Measurements from ENCODE around the gene TXNDC2. TPM values are rescaled to one million over a fixed set of nuclear protein-coding genes. Genes with fewer than 3 reads are reported as not detected.

TXNDC2 gene
- total and polyA plus RNA-seq, 9 of the 15 experiments (the other 6 are each of a cell fraction or from before 2014, with no cell fraction given) = 1.2 to 4.9 (median 2.3) TPM

DNA sequence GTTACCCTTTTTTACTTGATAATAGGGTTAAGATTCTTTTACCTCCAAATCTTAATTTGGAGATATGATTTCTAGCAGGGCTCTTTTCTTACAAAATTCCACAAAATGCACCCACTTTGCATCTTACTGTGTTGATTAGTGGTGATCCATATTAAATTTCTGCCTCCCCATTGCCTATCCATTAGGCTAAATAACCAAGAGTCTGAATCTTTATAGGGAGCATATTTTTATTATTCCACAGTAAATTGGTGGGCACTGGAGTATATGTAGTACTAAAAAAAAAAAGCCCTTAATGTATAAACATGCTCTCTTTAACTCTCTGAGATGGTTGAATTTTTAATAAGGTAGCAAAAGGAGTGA is 8.1 kb upstream of the TXNDC2 start (continued):
- TF ChIP-seq, protein P1, sequence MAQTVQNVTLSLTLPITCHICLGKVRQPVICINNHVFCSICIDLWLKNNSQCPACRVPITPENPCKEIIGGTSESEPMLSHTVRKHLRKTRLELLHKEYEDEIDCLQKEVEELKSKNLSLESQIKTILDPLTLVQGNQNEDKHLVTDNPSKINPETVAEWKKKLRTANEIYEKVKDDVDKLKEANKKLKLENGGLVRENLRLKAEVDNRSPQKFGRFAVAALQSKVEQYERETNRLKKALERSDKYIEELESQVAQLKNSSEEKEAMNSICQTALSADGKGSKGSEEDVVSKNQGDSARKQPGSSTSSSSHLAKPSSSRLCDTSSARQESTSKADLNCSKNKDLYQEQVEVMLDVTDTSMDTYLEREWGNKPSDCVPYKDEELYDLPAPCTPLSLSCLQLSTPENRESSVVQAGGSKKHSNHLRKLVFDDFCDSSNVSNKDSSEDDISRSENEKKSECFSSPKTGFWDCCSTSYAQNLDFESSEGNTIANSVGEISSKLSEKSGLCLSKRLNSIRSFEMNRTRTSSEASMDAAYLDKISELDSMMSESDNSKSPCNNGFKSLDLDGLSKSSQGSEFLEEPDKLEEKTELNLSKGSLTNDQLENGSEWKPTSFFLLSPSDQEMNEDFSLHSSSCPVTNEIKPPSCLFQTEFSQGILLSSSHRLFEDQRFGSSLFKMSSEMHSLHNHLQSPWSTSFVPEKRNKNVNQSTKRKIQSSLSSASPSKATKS (CRISPR knock-in tag; IDR thresholded peaks at IDR 0.05) = 0 out of 2 replicates have a peak, but pooled peaks have one; percentile 40
- no peak for TF ChIP-seq ZFX (CRISPR knock-in tag; IDR thresholded peaks at IDR 0.05)

DNA sequence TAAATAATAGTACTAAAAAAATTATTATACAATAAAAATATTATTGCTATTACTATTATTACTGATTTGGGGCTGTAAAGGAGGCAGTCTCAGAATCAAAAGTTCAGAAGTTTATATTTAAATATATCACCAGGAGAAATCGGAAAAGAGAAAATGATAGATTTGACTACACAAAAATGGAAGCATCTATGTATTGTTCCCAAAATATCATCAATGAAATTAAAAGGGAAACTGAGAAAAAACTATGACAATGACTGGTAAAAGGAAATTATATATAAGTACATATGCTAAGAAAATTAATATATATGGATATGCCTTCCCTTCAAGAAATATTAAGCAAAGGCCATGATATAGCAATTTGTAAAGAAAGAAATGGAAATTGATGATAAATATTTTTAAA is 7.7 kb upstream of the TXNDC2 start:
- Histone ChIP-seq H3K9ac (ENCODE audit: insufficient read depth in 1 of 2, low read depth in 2 of 2, low read length in 2 of 2) (peak overlapping the region in 1 of 2 experiments; percentile 87; a peak in 1 of 4 replicates), H3K79me2 (ENCODE audit: control insufficient read depth, insufficient read depth, low read length) (peaks cover 10% of the 10 kb centered on the region; the same call in 2 of the 3 replicates), H3K9me1 (ENCODE audit: control insufficient read depth, insufficient read depth, low read length) (no peaks in the 10 kb centered on the region), H3K4me1 (replicated peaks in 1 of 2; ENCODE audit: control insufficient read depth in 2 of 2, insufficient read depth in 2 of 2, low read length in 2 of 2) (peaks cover 20 to 57% of the 10 kb centered on the region in 2 experiments), H3K27ac (ENCODE audit: extremely low read depth, low read depth, low read length) (peak overlapping the region; percentile 97; the same call in 2 of the 3 replicates), H2AFZ (ENCODE audit: low read depth, low read length) (0 out of 2 replicates have a peak overlapping the region, but pooled peaks have one; percentile 90), H3K4me2 (ENCODE audit: insufficient read depth, low read length) (no peak overlapping the region), H3K27me3 (ENCODE audit: control insufficient read depth in 2 of 2, insufficient read depth in 2 of 2, low read length in 2 of 2) (no peaks in the 10 kb centered on the region), H3K4me3 (no peak overlapping the region), H4K20me1 (replicated peaks; ENCODE audit: control insufficient read depth, insufficient read depth, low read length) (no peaks in the 10 kb centered on the region), H3K36me3 (ENCODE audit: control insufficient read depth, insufficient read depth, low read length) (no peaks in the 10 kb centered on the region), H3K9me3 (replicated peaks; ENCODE audit: control insufficient read depth, insufficient read depth, low read depth, low read length) (no peaks in the 10 kb centered on the region)
- no peak for FAIRE-seq
- TF ChIP-seq ZNF239 (CRISPR knock-in tag; IDR thresholded peaks at IDR 0.05) = 0 out of 2 replicates have a peak, but pooled peaks have one; percentile 27
- no peak for TF ChIP-seq BRD4 (IDR thresholded peaks at IDR 0.05)
- TF ChIP-seq, protein P2, sequence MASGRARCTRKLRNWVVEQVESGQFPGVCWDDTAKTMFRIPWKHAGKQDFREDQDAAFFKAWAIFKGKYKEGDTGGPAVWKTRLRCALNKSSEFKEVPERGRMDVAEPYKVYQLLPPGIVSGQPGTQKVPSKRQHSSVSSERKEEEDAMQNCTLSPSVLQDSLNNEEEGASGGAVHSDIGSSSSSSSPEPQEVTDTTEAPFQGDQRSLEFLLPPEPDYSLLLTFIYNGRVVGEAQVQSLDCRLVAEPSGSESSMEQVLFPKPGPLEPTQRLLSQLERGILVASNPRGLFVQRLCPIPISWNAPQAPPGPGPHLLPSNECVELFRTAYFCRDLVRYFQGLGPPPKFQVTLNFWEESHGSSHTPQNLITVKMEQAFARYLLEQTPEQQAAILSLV (tag; IDR thresholded peaks at IDR 0.05) = no peak
- 0 out of 2 replicates have a peak, but pooled peaks have one; percentile 60 for TF ChIP-seq ZNF696 (CRISPR knock-in tag; conservative IDR thresholded peaks at IDR 0.05)
- no peak for TF ChIP-seq ZNF124 (CRISPR knock-in tag; IDR thresholded peaks at IDR 0.05)
- TF ChIP-seq CHD4 (IDR thresholded peaks at IDR 0.05; ENCODE audit: insufficient read depth, insufficient replicate concordance, low read depth, low read length, poor library complexity, severe bottlenecking) = no peak
- no peak for TF ChIP-seq ZNF445 (CRISPR knock-in tag; IDR thresholded peaks at IDR 0.05; ENCODE audit: low read depth)
- TF ChIP-seq ZNF316 (IDR thresholded peaks at IDR 0.05) = peak; percentile 46; the same call in 1 of the 2 replicates
- peak; percentile 79 for TF ChIP-seq ZNF311 (CRISPR knock-in tag; IDR thresholded peaks at IDR 0.05)
- no TSS peak for BruUV-seq (replicated peaks)
- ChIA-PET CTCF (ENCODE audit: low intra/inter-chr PET ratio) (interaction anchor here (0.9 kb wide), 1 partner anchor 169 kb away, joined by 4 read pairs; no protein-coding TSS in a partner anchor), POLR2A (interaction anchor here (0.6 to 2.0 kb wide), 5 partner anchors 8 to 167 kb away, joined by 3 to 10 read pairs (median 7); no protein-coding TSS in a partner anchor)
- 15% methylated on average over 1 of the region's 1 CpG for WGBS (ENCODE audit: insufficient coverage, low coverage, missing lambda C conversion rate)
- in situ Hi-C loops (cut with MboI) (no loop called here), intact Hi-C loops (cut with micrococcal nuclease) (loop anchor here (10.0 kb wide), 1 partner anchor 193 kb away; no protein-coding TSS in a partner anchor)
- DNase-seq (ENCODE audit: extremely low read depth in 1 of 4, low spot score in 3 of 4) = no peak
- ATAC-seq = no peak

Data from K562 (cell line).